Putamen (tissue), 1 donor: ENCODE measurements around the gene MAT1A.
"Not testable (repeated sequence)": the region's sequence is repeated elsewhere in the genome, so short reads cannot be mapped to it uniquely, and the experiment has no call there.

Experiments used
- DNase-seq: peaks from one replicate; pipeline ENCODE4 v3.0.0-alpha.2; 2016; ENCODE audit warnings: low spot score

The MAT1A gene

GRCh38 chr10:80223031-80223419 is 66.4 kb downstream of the MAT1A start:
- DNase-seq, result not testable (repeated sequence)
